ENCODE results near the gene SYNGR4. TPM values are rescaled to one million over a fixed set of nuclear protein-coding genes. Genes with fewer than 3 reads are reported as not detected.

The SYNGR4 gene
- total and polyA plus RNA-seq, 11 donors: not detected

DNA sequence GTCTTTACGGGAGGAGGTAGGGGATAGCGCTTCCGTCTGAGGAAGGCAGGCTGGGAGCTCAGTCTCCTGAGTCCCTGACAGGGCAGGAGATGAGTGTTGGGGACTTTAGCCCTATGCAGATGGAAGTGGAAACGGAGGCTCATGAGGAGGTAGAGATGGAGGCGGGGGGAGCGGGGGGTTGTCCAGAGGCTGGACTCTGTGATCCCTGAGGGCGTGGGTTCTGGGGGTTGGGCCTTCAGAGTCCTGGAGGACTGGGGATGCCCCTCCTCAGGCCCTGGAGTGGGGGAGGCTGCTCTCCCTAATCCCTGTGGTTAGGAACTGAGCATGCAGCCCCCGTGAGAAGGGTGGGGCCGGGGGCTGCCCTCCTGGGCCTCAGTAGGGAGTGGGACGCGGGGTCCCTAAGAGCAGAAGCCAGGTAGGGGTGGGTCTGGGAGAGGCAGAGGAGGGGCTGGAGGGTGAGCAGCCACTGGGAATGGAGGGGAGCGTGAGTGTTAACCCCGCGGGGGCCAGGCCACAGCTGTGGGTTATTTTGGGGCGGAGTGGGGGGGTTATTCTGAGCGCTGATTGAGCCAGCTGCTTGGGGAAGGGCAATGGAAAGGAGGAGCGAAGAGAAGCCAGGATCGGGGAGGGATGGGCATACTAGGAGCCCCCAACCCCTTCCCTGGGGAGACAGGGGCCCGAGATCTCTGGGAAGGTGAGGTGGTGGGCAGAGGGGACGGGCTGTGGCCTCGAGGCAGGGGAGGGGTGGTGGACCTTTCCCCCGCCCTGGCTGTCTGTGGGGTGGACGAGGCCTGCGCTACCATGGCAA is 32.1 kb downstream of the SYNGR4 start:
- TF ChIP-seq, protein P1, sequence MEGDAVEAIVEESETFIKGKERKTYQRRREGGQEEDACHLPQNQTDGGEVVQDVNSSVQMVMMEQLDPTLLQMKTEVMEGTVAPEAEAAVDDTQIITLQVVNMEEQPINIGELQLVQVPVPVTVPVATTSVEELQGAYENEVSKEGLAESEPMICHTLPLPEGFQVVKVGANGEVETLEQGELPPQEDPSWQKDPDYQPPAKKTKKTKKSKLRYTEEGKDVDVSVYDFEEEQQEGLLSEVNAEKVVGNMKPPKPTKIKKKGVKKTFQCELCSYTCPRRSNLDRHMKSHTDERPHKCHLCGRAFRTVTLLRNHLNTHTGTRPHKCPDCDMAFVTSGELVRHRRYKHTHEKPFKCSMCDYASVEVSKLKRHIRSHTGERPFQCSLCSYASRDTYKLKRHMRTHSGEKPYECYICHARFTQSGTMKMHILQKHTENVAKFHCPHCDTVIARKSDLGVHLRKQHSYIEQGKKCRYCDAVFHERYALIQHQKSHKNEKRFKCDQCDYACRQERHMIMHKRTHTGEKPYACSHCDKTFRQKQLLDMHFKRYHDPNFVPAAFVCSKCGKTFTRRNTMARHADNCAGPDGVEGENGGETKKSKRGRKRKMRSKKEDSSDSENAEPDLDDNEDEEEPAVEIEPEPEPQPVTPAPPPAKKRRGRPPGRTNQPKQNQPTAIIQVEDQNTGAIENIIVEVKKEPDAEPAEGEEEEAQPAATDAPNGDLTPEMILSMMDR (IDR thresholded peaks at IDR 0.05): no peak
- no peak for TF ChIP-seq POLR2A (IDR thresholded peaks at IDR 0.05)
- Histone ChIP-seq H3K36me3 (no peaks in the 10 kb centered on the region), H3K27me3 (peaks cover 24 to 71% (median 51%) of the 10 kb centered on the region in 9 donors), H3K4me3 (no peak overlapping the region), H3K27ac (no peak overlapping the region), H3K4me1 (peaks cover 0 to 35% (median 13%) of the 10 kb centered on the region in 12 donors), H3K9me3 (no peaks in the 10 kb centered on the region)
- WGBS, 4 donors: 52 to 59% (median 53%) methylated on average over 23 to 24 of the region's 24 CpGs
- DNase-seq (no peak), ATAC-seq (no peak)
- intact Hi-C loops (cut with DNase I): loop anchor here in 1 of 10 donors (10.0 kb wide), 1 partner anchor 189 kb away; no protein-coding TSS in a partner anchor

DNA sequence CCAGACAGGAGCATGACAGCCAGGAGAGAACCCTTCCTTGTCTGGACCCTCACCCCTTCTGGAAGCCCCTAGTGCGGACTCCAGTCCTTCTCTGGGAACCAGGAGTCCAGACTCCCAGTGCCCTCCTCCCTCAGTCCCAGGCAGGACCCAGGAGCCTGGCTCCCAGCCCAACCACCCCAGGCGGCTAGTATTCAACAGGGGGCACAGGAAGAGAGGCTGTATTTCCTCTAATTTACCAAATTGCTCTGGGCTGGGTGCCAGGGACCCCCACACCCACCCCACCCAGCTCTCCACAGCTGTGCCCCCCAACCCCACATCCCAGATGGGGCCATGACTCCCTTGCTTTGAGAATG is 32.6 kb downstream of the SYNGR4 start:
- Histone ChIP-seq H3K9me3 (no peaks in the 10 kb centered on the region), H3K4me1 (peaks cover 0 to 35% (median 13%) of the 10 kb centered on the region in 12 donors), H3K27ac (no peak overlapping the region), H3K4me3 (no peak overlapping the region), H3K36me3 (no peaks in the 10 kb centered on the region), H3K27me3 (peaks cover 24 to 71% (median 51%) of the 10 kb centered on the region in 9 donors)
- WGBS, 4 donors: 46 to 62% (median 51%) methylated on average over 2 of the region's 2 CpGs
- ATAC-seq: no peak
- no peak for TF ChIP-seq POLR2A (IDR thresholded peaks at IDR 0.05)
- TF ChIP-seq, protein P1 (IDR thresholded peaks at IDR 0.05): no peak
- DNase-seq: no peak
- intact Hi-C loops (cut with DNase I): loop anchor here in 1 of 10 donors (10.0 kb wide), 1 partner anchor 188 kb away; no protein-coding TSS in a partner anchor

DNA sequence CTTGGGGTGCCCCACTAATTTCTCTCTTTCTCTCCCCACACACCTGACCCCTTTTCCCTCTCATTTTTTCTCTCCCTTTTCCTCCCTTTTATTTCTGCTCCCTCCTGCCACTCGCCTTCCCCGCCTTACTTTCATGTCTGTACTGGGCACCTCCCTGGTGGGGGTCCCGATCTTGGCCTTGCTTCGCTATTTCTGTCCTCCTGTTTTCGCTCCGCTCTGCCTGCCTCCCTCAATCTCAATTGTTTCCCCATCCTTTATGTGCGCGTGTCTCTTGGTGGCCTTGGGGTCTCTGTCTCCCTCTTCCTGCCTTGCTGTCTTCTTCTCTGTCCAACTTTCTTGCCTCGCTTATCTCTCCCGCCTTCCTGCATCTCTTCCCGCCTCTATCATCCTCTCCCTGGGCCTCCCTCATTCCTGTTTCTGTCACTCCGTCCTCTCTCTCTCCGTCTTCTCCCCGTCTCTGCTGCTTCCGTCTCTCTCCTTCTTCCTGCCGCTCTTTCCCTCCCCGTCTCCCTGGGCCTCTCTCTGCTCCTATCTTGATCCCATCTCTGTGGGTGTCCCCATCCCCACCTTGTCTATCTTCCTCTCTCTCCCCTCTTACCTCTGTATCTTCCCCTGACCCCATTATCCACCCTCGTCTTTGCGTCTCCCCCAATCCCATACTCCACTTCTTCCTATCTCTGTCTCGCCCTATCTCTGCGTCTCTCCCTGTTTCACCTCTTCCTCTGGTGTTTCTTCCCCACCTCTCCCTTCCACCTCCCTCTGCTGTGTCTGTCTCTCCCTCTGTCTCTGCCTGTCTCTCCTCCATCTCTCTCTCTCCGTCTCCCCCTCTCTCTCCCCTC is 33.3 kb downstream of the SYNGR4 start:
- peaks cover 24 to 67% (median 51%) of the 10 kb centered on the region in 9 donors for H3K27me3 ChIP-seq
- peak overlapping the region in 3 of 12 donors; percentile 29 to 46 (median 30) for H3K27ac ChIP-seq
- no peaks in the 10 kb centered on the region for H3K9me3 ChIP-seq
- ATAC-seq (no peak), DNase-seq (no peak)
- intact Hi-C loops (cut with DNase I): loop anchor here in 1 of 10 donors (10.0 kb wide), 1 partner anchor 187 kb away; no protein-coding TSS in a partner anchor
- H3K4me1 ChIP-seq: peaks cover 0 to 35% (median 13%) of the 10 kb centered on the region in 12 donors
- peak overlapping the region in 10 of 12 donors; percentile 8 to 56 (median 44) for H3K4me3 ChIP-seq
- WGBS, 4 donors: 28 to 31% (median 29%) methylated on average over 22 of the region's 22 CpGs
- H3K36me3 ChIP-seq: no peaks in the 10 kb centered on the region
- no peak for TF ChIP-seq POLR2A (IDR thresholded peaks at IDR 0.05)
- TF ChIP-seq, protein P1 (IDR thresholded peaks at IDR 0.05): no peak

DNA sequence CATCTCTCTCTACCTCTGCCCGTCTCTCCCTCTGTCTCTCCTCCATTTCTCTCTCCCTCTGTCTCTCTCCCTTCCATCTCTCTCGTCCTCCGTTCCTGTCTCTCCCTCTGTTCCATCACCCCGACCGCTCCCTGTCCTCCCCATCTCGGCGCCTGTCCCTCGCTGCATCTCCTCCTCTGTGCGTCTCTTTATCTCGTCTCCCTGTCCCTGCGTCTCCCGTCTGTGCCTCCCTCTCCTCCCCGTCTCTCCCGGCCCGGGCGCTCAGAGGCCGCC is 33.9 kb downstream of the SYNGR4 start:
- TF ChIP-seq, protein P1 (IDR thresholded peaks at IDR 0.05): no peak
- TF ChIP-seq POLR2A (IDR thresholded peaks at IDR 0.05): no peak
- WGBS, 4 donors: 2 to 3% (median 2%) methylated on average over 17 of the region's 17 CpGs
- ATAC-seq: no peak
- no peak for DNase-seq
- peak overlapping the region in 3 of 12 donors; percentile 29 to 46 (median 30) for H3K27ac ChIP-seq
- H3K9me3 ChIP-seq: no peaks in the 10 kb centered on the region
- H3K36me3 ChIP-seq: no peaks in the 10 kb centered on the region
- H3K4me3 ChIP-seq: peak overlapping the region in 11 of 12 donors; percentile 8 to 56 (median 40)
- intact Hi-C loops (cut with DNase I): loop anchor here in 1 of 10 donors (10.0 kb wide), 1 partner anchor 187 kb away; no protein-coding TSS in a partner anchor
- peaks cover 0 to 35% (median 13%) of the 10 kb centered on the region in 12 donors for H3K4me1 ChIP-seq
- peaks cover 24 to 62% (median 46%) of the 10 kb centered on the region in 9 donors for H3K27me3 ChIP-seq

Measured in heart left ventricle (tissue), 16 donors.